Measurements from ENCODE around the gene SSH2. TPM values are rescaled to one million over a fixed set of nuclear protein-coding genes. Genes with fewer than 3 reads are reported as not detected.
"Not testable (repeated sequence)": the region's sequence is repeated elsewhere in the genome, so short reads cannot be mapped to it uniquely, and the experiment has no call there.

Gene SSH2
- total RNA-seq, 4 donors from 2014 or later = 14.7 to 33.6 (median 22.2) TPM

DNA sequence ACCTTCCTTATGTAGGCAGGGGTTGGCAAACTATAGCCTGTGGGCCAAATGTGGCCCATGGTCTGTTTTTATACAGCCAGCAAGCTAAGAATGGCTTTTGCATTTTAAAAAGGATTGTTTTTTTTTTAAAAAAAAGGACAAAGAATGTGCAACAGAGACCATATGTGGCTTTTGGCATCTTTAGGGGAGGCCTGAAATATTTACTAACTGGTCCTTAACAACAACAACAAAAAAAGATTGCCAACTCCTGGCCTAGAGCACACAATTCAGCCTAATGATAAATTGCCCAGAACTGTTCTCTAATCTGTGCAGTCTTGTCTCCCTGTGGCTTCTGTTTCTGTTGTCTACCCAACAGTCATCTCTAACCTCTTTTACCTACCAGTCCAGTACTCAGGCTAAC, 67.1 kb downstream of the SSH2 start:
- H3K9me3 ChIP-seq = no peaks in the 10 kb centered on the region
- no peak overlapping the region for H3K4me3 ChIP-seq
- H3K27ac ChIP-seq = no peak overlapping the region
- no peak for DNase-seq (ENCODE audit: low spot score in 2 of 2)
- H3K4me1 ChIP-seq = no peaks in the 10 kb centered on the region
- no peaks in the 10 kb centered on the region for H3K27me3 ChIP-seq
- TF ChIP-seq POLR2AphosphoS5 (IDR thresholded peaks at IDR 0.05) = no peak
- no peak for TF ChIP-seq EP300 (IDR thresholded peaks at IDR 0.05)
- TF ChIP-seq, protein P1, sequence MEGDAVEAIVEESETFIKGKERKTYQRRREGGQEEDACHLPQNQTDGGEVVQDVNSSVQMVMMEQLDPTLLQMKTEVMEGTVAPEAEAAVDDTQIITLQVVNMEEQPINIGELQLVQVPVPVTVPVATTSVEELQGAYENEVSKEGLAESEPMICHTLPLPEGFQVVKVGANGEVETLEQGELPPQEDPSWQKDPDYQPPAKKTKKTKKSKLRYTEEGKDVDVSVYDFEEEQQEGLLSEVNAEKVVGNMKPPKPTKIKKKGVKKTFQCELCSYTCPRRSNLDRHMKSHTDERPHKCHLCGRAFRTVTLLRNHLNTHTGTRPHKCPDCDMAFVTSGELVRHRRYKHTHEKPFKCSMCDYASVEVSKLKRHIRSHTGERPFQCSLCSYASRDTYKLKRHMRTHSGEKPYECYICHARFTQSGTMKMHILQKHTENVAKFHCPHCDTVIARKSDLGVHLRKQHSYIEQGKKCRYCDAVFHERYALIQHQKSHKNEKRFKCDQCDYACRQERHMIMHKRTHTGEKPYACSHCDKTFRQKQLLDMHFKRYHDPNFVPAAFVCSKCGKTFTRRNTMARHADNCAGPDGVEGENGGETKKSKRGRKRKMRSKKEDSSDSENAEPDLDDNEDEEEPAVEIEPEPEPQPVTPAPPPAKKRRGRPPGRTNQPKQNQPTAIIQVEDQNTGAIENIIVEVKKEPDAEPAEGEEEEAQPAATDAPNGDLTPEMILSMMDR (IDR thresholded peaks at IDR 0.05) = no peak
- no peak for TF ChIP-seq POLR2A (IDR thresholded peaks at IDR 0.05)
- no peaks in the 10 kb centered on the region for H3K36me3 ChIP-seq

DNA sequence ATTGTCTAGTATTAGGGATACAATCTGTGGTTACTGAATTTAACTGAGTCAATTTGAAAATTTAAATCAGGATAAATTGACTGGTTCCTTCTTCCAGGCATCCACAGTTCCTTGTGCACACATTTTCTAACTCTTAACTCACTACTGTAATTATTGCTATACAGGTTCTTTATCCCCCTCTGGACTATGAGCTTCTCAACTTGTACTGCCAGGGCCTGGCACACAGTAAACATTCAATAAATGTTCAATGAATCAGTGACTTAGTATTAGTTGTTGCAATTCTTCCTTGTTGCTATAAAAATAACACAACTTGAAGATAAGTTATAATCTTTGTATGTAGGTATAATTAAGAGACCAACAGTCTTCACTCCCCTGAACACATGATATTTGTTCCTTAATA, 67.9 kb downstream of the SSH2 start:
- H3K27ac ChIP-seq = no peak overlapping the region
- H3K9me3 ChIP-seq = no peaks in the 10 kb centered on the region
- TF ChIP-seq, protein P1 (IDR thresholded peaks at IDR 0.05) = no peak
- TF ChIP-seq POLR2AphosphoS5 (IDR thresholded peaks at IDR 0.05) (no peak), POLR2A (IDR thresholded peaks at IDR 0.05) (no peak), EP300 (IDR thresholded peaks at IDR 0.05) (no peak)
- H3K27me3 ChIP-seq = no peaks in the 10 kb centered on the region
- H3K36me3 ChIP-seq = no peaks in the 10 kb centered on the region
- H3K4me1 ChIP-seq = no peaks in the 10 kb centered on the region
- H3K4me3 ChIP-seq = no peak overlapping the region
- no peak for DNase-seq (ENCODE audit: low spot score in 2 of 2)

DNA sequence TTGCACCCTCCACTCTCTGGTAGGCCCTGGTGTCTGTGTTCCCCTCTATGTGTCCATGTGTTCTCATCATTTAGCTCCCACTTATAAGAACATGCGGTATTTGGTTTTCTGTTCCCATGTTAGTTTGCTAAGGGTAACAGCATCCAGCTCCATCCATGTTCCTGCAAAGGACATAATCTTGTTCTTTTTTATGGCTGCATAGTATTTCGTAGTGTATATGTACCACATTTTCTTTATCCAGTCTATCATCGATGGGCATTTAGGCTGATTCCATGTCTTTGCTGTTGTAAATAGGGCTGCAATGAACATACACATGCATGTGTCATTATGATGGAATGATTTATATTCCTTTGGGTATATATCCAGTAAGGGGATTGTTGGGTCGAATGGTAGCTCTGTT, 70.6 kb downstream of the SSH2 start:
- H3K27me3 ChIP-seq, H3K27ac ChIP-seq: not testable (repeated sequence)
- WGBS = 98% methylated on average over 4 of the region's 4 CpGs

DNA sequence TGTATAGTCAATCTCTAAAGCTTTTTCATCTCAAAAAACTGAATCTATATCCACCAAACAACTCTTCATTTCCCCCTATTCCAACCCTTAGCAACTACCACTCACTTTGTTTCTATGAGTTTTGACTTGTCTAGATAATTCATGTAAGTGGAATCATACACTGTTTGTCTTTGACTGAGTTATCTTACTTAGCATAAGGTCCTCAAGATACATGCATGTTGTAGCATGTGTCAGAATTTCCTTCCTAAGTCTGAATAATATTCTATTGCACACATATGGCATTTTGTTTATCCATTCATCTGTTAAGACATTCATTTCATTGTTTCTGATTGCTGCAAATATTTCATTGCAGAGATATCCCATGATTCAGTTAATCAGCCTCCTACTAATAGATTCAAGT, 72.2 kb downstream of the SSH2 start:
- no peak for TF ChIP-seq POLR2A (IDR thresholded peaks at IDR 0.05)
- TF ChIP-seq POLR2AphosphoS5 (IDR thresholded peaks at IDR 0.05) = no peak
- no peak for TF ChIP-seq EP300 (IDR thresholded peaks at IDR 0.05)
- DNase-seq (ENCODE audit: low spot score in 2 of 2) = no peak
- H3K27ac ChIP-seq = no peak overlapping the region
- no peak overlapping the region for H3K4me3 ChIP-seq
- H3K9me3 ChIP-seq = no peaks in the 10 kb centered on the region
- H3K4me1 ChIP-seq = no peaks in the 10 kb centered on the region
- H3K36me3 ChIP-seq = no peaks in the 10 kb centered on the region
- H3K27me3 ChIP-seq = no peaks in the 10 kb centered on the region

More for the DNA sequence above, 70.6 kb downstream of the SSH2 start:
- not testable (repeated sequence) for H3K9me3 ChIP-seq; H3K36me3 ChIP-seq; H3K4me1 ChIP-seq; DNase-seq (ENCODE audit: low spot score in 2 of 2); H3K4me3 ChIP-seq

DNA sequence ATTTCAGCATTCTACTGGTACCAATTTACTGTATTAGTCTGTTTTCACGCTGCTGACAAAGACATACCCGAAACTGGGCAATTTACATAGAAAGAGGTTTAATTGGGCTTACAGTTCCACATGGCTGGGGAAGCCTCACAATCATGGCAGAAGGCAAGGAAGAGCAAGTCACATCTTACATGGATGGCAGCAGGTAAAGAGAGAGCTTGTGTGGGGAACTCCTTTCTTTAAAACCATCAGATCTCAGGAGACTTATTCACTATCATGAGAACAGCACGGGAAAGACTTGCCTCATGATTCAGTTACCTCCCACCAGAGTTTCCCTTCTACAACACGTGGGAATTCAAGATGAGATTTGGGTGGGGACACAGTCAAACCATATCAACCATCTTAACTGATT, 72.9 kb downstream of the SSH2 start:
- 92% methylated on average over 4 of the region's 4 CpGs for WGBS
- not testable (repeated sequence) for H3K4me3 ChIP-seq; H3K27me3 ChIP-seq; DNase-seq (ENCODE audit: low spot score in 2 of 2); H3K9me3 ChIP-seq; H3K4me1 ChIP-seq; H3K36me3 ChIP-seq; H3K27ac ChIP-seq

DNA sequence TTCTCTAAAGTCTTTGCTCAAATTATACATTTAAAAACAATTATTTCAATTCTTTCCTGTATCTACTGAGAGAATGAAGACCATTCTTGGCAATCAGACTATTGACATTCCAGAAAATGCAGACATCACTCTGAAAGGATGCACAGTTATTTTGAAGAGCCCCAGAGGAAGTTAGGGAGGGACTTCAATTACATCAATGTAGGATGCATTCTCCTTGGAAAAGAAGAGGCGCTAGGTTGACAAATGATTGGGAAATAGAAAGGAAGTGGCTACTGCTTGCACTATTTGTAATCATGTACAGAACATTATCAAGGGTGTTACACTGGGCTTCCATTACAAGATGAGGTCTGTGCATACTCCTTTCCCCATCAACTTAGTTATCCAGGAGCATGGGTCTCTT, 74.3 kb downstream of the SSH2 start:
- H3K27ac ChIP-seq = no peak overlapping the region
- H3K4me1 ChIP-seq = no peaks in the 10 kb centered on the region
- no peaks in the 10 kb centered on the region for H3K9me3 ChIP-seq
- no peaks in the 10 kb centered on the region for H3K36me3 ChIP-seq
- no peak for DNase-seq (ENCODE audit: low spot score in 2 of 2)
- WGBS = 66% methylated on average over 1 of the region's 1 CpG
- H3K4me3 ChIP-seq = no peak overlapping the region
- TF ChIP-seq POLR2AphosphoS5 (IDR thresholded peaks at IDR 0.05) = no peak
- TF ChIP-seq, protein P1 (IDR thresholded peaks at IDR 0.05) = no peak
- no peak for TF ChIP-seq POLR2A (IDR thresholded peaks at IDR 0.05)
- no peak for TF ChIP-seq EP300 (IDR thresholded peaks at IDR 0.05)
- H3K27me3 ChIP-seq = no peaks in the 10 kb centered on the region

DNA sequence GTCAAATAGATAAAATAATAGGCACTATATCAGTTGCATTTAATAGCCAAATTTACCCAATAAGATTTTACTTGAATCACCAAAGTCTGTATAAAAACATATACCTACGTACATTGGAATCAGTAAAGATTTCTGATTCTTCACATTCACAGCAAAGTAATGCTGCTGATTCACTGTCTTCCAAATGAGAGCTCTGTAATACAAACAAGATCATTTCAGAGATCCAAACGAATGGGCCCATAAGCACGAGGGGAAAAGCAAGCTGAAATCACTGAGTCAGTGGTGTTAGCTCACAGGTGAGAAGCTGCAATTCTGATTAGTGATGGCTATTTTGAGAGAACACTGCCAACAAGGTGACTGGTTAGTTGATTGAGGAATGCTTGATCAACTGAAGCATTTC, 81.3 kb downstream of the SSH2 start:
- Histone ChIP-seq H3K27ac (no peak overlapping the region), H3K9me3 (no peaks in the 10 kb centered on the region), H3K36me3 (no peaks in the 10 kb centered on the region), H3K27me3 (no peaks in the 10 kb centered on the region), H3K4me1 (no peaks in the 10 kb centered on the region), H3K4me3 (no peak overlapping the region)
- TF ChIP-seq POLR2AphosphoS5 (IDR thresholded peaks at IDR 0.05) (no peak), EP300 (IDR thresholded peaks at IDR 0.05) (no peak), POLR2A (IDR thresholded peaks at IDR 0.05) (no peak)
- TF ChIP-seq, protein P1 (IDR thresholded peaks at IDR 0.05) = no peak
- WGBS = 97% methylated on average over 3 of the region's 3 CpGs
- no peak for DNase-seq (ENCODE audit: low spot score in 2 of 2)
